LNCaP clone FGC (cell line): ENCODE measurements around the gene SFXN5.

Experiments used
- DNase-seq: peaks from one replicate; pipeline ENCODE4 v3.0.0-alpha.2; 2011; ENCODE audit warnings: low read depth
- H3K4me3 ChIP-seq: 2 replicates; pipeline ENCODE4 v1.5.1; 2011; ENCODE audit warnings: mild to moderate bottlenecking, low read depth, low read length, control low read depth
- TF ChIP-seq, protein P1 (sequence below): IDR thresholded peaks from 2 replicates; pipeline ENCODE4 v1.5.1; 2012; ENCODE audit warnings: mild to moderate bottlenecking; ENCODE audit not compliant: control insufficient read depth, insufficient read depth; ENCODE audit errors: extremely low read depth

The SFXN5 gene

GRCh38 chr2:72991439-72991725 is 80.1 kb downstream of the SFXN5 start:
- no peak for DNase-seq
- TF ChIP-seq, protein P1, sequence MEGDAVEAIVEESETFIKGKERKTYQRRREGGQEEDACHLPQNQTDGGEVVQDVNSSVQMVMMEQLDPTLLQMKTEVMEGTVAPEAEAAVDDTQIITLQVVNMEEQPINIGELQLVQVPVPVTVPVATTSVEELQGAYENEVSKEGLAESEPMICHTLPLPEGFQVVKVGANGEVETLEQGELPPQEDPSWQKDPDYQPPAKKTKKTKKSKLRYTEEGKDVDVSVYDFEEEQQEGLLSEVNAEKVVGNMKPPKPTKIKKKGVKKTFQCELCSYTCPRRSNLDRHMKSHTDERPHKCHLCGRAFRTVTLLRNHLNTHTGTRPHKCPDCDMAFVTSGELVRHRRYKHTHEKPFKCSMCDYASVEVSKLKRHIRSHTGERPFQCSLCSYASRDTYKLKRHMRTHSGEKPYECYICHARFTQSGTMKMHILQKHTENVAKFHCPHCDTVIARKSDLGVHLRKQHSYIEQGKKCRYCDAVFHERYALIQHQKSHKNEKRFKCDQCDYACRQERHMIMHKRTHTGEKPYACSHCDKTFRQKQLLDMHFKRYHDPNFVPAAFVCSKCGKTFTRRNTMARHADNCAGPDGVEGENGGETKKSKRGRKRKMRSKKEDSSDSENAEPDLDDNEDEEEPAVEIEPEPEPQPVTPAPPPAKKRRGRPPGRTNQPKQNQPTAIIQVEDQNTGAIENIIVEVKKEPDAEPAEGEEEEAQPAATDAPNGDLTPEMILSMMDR = no peak
- no peak overlapping the region for H3K4me3 ChIP-seq

GRCh38 chr2:72990695-72991438 is 80.6 kb downstream of the SFXN5 start:
- TF ChIP-seq, protein P1 = no peak
- DNase-seq = no peak
- no peak overlapping the region for H3K4me3 ChIP-seq

GRCh38 chr2:72989770-72990556 is 81.5 kb downstream of the SFXN5 start:
- TF ChIP-seq, protein P1 = no peak
- no peak overlapping the region for H3K4me3 ChIP-seq
- DNase-seq = no peak

GRCh38 chr2:72988726-72989273 is 82.7 kb downstream of the SFXN5 start:
- DNase-seq = no peak
- no peak overlapping the region for H3K4me3 ChIP-seq
- TF ChIP-seq, protein P1 = no peak

DNA sequence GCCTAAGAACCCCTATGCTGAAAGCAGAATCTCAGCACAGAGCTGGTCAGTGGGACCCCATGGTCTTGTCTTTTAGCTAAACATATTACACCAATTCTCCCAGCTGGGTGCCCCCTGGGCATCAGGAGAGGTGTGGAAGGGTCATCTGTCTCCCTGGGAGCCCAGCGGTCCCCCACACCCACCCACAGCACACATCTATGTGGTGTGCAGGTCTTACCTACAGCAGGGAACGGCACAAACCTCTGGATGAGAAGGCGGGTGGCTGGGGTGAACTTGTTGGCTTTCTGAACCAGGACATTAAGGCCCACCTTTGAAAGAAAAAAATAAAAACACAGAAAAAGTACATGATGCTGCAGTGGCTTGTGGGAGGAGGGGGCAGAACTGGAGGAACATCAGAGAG is 83.5 kb downstream of the SFXN5 start:
- no peak for DNase-seq
- H3K4me3 ChIP-seq = no peak overlapping the region
- TF ChIP-seq, protein P1 = no peak

GRCh38 chr2:72985891-72986683 is 85.4 kb downstream of the SFXN5 start:
- no peak overlapping the region for H3K4me3 ChIP-seq
- TF ChIP-seq, protein P1 = no peak
- no peak for DNase-seq
